Activated T-helper 1 cell treated with Interleukin-2 at 50 U/mL for 16 hours (primary cell): Measurements from ENCODE around the gene RGS10.
"Not testable (repeated sequence)": the region's sequence is repeated elsewhere in the genome, so short reads cannot be mapped to it uniquely, and the experiment has no call there.

ENCODE experiments used
- DNase-seq: peaks from one replicate; pipeline ENCODE4 v3.0.0-alpha.2; 2020; ENCODE audit warnings: low read depth

RGS10 gene, protein sequence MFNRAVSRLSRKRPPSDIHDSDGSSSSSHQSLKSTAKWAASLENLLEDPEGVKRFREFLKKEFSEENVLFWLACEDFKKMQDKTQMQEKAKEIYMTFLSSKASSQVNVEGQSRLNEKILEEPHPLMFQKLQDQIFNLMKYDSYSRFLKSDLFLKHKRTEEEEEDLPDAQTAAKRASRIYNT

DNA sequence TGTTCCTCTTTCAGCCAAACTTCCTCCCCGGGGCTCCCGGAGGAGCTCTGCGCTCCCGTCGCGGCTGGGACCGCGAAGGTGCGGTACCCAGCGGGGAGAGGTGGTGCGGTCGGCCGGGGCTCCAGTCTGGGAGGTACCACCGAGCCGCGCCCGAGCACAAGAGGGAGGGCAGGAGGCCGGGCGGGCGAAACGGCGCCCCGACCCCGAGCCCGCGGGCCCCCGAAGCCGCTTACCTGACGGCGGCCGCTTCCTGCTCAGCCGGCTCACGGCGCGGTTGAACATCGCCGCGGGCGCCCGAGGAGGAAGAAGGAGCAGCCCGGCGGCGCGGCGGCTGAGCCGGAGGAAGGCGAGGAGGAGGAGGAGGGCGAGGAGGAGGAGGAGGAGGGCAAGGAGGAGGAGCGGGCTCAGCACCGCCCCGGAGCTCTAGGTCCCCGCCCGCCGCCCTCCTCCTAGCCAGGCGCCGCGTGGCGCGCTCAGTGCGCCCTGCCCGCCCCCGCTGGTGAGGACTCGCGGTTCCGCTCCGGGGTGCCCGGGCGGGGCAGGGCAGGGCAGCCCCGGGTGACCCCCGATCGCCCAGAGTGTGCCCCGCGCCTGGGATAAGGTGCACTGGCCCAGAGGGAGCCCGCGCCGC is at the start of gene RGS10:
RGS10 (minus strand) TSS at position 363 of the 631 bp plus-strand sequence; CDS start at position 282, 81 bp downstream.
- peak; percentile 77 for DNase-seq

DNA sequence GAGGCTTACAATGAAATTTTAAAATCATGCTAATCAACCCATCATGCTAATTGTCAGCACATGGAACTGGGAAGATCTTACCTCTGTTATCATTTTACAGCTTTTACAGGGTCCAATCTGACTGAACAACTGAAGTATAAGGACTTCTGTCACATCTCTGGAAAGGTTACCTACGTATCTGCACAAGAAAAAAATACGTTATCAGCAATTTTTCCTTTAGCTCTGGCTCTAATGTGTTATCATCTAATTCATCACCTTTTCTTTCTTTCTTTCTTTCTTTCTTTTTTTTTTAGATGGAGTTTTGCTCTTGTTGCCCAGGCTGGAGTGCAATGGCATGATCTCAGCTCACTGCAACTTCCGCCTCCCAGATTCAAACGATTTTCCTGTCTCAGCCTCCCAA is 45.6 kb upstream of the RGS10 start:
- no peak for DNase-seq

DNA sequence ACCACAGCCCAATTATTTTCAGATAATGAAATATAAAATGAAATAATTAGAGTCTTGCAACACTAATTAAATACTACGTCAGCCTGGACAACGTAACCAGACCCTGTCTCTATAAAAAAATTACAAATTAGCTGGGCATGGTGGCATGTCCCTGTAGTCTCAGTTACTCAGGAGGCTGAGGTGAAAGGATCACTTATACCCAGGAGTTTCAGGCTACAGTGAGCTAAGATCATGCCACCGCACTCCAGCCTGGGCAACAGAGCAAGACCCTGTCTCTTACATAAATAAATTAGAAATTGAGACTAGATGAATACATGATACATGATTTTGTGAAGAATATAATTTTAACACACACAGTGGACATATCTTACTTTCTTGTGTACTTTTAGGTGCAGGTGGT is 35.8 kb upstream of the RGS10 start:
- no peak for DNase-seq

DNA sequence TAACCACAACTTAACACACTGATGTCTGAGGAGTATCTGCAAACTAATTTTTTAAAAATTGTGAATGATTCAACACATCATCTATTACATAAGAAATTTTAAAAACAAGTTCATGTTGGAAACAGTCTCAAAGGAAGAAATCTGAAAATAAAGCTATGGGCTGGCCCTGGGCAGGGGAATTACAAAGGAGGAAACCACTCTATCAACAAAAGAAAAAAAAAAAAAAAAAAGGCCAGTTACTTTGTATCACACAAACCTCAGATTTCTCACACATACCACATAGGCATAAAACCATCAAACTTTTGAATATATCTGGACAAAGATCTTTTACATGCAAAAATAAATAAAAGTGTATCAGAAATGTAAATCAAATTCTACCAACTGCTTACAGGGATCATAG is 33.5 kb upstream of the RGS10 start:
- DNase-seq, result no peak

DNA sequence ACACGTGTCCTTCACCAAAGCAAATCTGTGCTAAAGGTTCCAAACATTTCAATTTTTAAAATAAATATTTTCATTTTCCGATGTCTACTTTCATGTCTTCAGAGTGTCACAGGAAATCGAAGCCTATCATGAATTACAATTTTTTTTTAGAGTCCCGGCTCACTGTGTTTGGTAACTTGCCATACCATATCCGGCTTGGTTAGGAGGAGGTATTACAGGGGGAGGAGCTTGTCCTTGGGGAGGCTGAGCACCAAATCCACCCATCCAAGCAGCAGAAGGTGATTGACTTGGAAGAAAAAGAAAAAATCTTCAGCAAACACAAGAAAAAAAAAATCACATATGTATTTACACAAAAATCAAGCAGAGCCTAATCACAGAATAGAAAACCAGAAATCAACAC is 33.0 kb upstream of the RGS10 start:
- DNase-seq, result peak; percentile 6

DNA sequence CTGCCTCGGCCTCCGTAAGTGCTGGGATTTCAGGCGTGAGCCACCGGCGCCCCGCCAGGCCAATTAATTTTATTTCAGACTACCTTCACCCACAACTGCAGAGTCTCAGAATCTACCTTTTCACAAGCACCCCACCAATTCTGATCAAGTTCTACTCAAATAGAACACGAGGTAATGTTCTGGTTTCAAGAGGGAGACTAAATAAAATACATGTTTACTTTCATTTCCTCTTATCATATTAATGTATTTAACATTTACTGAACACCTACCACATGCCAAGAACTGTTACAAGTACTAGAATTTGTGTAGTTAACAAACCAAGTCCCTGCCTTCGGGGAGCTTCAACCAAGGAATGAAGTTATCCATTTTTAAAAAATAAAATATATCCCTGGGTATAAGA is 25.5 kb upstream of the RGS10 start:
- DNase-seq, result no peak

DNA sequence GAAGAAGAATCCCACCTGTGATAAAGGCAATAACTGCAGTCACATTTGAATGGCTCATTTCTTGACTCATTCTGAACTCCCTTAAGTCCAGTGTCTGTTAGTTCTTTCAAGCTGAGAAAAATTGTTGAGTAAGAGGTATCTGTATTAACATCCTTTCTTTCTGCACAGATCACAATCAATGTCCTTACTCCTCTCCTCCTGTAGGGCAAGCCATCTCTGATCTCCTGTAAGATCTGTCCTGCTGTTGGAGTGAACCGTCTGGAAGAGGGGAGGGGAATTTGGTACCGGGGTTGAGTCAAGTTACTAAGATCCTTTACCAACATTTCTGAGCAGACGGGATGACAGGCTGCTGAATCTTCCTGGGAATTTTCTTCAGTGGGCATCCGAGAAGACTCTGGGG is 19.6 kb upstream of the RGS10 start:
- no peak for DNase-seq

DNA sequence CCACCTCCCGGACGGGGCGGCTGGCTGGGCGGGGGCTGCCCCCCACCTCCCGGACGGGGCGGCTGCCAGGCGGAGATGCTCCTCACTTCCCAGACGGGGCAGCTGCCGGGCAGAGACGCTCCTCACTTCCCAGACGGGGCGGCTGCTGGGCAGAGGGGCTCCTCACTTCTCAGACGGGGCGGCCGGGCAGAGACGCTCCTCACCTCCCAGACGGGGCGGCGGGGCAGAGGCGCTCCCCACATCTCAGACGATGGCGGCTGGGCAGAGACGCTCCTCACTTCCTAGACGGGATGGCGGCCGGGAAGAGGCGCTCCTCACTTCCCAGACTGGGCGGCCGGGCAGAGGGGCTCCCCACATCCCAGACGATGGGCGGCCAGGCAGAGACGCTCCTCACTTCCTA is 17.0 kb upstream of the RGS10 start:
- DNase-seq, result not testable (repeated sequence)

DNA sequence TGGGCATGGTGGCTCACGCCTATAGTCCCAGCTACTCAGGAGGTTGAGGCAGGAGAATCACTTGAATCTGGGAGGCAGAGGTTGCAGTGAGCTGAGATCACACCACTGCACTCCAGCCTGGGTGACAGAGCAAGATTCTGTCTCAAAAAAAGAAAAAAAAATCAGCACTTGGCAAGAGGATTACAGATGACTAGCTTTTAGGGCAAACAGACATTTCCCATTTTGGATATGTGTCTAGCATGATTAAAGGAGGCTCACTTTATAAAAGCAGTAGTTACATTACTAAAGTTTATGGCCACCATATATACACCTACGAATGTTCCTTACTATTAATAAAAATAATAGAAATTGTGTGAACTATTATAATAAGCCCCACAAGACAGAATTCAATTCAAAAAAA is 13.6 kb upstream of the RGS10 start:
- not testable (repeated sequence) for DNase-seq

DNA sequence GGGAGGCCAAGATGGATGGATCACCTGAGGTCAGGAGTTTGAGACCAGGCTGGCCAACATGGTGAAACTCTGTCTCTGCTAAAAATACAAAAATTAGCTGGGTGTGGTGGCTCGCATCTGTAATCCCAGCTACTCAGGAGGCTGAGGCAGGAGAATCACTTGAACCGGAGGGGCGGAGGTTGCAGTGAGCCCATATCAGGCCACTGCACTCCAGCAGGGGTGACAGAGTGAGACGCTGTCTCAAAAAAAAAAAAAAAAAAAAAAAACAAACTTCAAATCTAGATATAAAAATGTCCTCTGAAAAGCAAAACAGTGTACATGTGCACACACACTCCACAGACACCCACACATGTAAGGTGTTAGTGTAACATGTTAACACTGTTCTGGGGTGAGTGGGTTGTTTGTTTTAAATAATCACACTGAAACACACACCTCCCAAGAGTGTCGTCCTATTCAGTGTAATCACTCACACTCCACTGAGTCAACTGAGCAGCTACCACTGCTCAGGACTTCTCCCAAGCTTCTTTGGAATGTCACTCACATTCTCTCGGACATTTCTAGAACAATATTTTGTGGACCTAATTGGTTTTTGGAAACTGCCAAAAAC is 12.8 kb upstream of the RGS10 start:
- DNase-seq, result no peak

DNA sequence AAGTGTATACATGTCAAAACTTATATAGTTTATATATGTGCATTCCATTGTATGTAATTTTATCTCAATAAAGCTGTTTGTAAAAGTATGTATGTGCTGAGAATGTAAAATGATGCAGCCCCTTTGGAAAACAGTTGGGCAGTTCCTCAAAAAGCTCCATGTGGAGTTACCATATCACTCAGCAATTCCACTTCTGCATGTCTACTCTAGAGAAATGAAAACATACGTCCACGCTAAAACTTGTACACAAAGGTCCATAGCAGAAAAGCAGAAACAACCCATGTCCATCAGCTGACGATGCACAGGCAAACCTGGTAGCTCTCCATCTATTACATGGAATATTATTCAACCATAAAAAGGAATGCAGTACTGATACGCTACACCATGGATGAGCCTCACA is 8.3 kb upstream of the RGS10 start:
- no peak for DNase-seq

DNA sequence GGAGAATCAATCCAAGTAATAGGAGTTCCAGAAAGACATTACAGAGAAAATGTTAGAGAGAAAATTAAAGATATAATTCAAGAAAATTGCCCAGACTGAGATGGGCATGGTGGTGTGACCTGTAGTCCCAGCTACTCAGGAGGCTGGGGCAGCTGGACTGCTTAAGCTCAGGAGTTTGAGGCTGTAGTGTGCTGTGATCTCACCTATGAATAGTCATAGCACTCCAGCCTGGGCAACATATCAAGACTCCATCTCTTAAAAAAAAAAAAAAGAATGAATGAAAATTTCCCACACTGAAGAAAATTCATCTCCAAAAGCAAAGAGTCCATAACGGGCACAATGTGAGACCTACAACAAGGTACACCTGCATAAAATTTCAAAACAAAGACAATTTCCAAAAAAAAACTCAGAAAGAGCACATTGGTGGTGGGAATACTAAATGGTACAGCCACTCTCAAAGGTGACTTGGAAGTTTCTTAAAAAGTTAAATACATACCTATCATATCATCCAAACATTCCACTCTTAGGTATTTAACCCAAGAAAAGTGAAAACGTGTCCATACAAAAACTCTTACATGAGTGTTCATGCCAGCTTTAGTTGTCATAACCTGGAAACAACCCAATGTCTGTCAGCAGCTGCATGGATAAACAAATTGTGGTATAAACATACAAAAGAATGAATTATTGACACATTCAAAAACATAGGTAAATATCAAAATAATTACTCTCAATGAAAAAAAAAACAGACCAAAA is 6.9 kb upstream of the RGS10 start:
- DNase-seq, result no peak

DNA sequence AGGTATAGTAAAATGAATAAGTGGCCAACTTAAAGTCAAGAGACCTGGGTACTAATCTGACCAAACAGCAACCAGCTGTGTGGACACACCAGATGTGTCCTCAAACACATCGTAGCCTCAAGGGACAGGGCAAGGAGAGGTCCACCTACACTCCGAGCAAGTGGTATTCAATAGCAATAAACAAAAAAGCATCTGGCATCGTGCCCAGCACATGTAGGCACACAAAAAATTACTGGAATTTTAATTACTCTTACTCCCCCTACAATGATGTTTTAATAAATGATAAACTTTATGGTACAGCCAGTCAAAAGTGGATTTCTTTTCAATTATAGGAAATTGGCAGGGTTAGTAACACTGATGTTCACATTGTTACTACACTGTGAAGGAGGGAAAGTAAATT is 3.5 kb upstream of the RGS10 start:
- DNase-seq, result no peak

DNA sequence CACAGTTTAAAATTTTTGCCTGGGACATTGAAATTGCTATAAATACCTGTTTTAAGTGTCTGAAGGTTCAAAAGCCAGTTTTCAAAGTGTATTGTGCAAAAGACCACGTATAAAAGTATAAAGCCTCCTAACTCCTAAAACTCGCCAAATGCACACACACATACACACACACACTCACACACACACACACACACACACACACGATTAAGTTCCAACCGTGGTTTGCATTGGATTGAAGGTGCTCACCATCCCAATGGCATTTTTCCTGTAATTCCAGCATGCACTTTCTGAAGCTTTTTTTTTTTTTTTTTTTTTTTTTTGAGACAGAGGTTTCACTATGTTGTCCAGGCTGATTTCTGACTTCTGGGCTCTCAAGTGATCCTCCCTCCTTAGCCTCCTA is 2.8 kb upstream of the RGS10 start:
- DNase-seq, result no peak

DNA sequence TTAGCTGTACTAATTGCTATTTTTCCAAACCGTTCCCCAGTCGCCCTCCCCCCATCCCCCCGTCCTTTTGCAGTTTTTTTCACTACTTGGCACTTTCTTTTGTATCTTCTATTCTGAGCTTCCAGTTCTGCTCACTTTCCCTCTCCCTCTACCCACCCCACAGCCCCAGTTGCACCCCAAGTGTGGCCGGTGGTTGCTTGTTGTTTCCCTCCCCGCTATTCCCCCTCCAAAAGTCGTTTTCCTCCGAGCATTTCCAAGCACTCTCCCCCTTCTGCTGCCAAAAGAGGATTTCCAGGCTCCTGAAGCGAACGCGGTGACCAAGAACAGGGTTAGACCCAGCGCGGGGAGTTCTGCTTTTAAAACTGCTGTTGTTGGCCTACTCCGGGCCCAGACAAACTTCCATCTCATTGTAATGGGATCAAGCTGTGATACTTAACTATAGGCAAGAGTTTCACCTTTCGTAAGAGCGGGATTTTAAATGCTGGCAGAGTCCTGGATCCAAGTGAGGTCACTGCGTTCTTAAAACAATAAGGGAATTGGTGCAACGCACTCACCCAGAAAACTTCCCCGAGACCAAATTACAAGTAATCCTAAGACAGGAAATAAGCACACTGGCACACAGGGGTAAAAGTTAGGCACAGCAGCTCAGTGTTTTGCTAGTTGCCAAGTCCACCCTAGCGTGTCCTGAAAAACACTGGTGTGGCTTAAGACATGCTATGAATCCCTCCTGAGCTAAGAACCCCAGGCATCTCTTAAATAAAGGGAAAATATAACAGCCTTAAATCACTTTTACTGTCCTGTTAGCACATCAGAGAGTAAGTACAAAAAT is 1.5 kb upstream of the RGS10 start:
- DNase-seq, result no peak

DNA sequence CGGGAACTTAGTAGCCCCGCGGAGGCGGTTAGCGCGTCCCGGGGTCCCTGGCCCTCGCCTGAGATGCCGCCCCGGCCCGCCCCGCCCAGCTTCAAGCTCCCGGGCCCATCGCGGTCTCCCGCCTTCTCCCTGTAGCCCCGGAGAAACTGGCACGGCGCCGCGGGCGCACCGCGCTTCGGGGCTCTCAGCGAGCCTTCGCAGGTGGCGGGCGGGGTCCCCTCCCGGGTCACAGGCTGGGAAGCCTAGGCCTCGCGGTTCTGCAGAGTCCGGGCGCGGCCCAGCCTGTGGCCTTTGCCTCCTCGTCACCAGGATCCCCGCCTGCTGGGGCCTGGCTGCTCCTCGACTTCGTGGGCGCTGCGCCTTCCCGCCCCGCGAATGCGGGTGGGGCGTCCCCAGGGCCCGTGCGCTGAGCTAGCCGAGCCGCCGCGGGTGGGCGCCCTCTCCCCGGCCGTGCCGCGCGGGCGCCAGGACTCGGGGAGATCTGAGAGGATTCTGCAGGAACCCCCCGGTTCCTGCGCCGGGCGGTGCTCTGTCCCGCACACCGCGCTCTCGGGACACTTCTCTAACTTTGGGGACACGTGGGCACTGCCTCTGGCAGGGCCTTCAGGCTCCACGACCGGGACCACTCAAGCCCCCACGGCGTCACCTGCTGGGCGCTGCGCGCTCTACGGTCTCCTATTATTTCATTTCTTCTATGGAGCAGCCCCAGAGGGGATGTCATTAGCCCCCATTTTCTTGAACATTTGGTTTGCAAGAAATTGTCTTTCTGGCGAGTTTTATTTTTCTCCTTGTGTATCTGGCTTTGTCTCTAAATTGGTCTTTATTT is 682 bp upstream of the RGS10 start:
- peak; percentile 36 for DNase-seq

DNA sequence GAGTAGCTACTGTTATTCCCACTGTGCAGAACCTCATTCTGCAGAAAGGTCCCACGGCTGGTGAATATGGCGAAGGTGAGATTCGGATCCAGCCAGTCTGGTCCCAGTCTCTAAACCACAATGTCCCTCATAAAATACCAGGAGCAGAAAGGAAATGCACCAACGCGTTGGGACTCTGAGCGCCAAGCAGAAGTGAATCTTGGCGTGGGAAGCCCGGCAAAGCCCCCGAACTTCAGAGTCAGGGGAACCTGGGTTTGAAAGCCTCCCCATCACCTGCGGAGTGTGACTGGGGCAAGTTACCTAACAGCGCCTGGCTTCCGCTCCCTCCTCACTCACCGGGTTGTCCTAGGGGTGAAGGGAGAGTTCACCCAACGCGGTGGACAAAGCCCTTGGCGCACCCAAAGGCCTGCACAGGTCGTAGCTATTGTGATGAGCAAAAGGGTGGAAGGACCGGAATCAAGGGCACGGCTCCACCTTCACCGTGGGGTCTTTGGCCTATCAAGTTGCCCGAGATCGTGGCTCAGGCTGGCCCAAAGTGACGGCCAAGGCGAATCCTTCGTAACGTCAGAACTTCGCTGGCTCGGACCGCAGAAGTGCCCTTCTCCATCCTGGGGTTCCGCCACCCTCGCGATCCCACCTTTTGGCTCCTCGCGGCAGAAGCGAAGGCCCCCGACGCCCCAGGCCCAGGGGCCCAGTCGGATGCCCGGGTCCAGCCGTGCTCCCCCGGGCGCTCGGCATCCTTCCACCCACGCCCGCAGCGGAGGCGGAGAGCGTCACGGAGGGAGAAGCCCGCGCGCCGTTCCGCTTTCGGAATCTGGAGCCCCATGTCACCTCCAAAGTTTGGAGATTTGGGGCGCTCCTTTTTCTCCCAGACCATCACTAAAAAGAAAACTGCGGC is 811 bp downstream of the RGS10 start:
- peak; percentile 27 for DNase-seq

DNA sequence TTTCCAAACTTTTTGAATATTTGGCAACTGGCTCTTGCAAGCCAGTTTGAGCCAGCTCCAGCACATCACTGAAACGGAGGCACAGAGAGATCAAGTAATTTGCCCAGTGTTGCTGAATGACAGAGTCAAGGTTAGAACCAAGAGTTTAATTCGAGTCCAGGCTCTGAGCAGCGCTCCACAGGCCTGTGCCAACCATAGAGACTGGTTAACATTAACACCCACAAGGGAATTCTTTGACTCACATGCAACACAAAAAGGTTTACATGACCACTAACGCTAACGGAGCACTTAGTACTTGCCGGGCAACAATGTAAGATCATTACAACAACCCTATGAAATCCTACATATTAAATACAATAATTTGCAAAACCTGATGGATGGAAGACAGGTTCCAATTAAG is 1.5 kb downstream of the RGS10 start:
- no peak for DNase-seq

DNA sequence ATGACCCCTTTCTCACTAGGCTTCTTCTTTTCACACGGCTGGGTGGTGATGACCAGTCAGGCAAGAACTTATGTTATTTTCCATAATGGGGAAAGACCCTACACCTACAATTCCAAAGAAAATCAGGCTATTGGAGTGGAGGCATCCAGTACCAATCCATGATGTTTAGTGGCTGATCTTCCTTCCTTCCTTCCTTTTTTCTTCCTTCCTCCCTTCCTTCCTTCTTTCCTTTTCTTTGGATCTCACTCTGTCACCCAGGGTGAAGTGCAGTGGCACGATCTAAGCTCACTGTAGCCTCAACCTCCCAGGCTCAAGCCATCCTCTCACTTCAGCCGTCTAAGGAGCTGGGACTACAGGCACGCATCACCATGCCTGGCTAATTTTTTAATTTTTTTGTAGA is 2.5 kb downstream of the RGS10 start:
- no peak for DNase-seq

DNA sequence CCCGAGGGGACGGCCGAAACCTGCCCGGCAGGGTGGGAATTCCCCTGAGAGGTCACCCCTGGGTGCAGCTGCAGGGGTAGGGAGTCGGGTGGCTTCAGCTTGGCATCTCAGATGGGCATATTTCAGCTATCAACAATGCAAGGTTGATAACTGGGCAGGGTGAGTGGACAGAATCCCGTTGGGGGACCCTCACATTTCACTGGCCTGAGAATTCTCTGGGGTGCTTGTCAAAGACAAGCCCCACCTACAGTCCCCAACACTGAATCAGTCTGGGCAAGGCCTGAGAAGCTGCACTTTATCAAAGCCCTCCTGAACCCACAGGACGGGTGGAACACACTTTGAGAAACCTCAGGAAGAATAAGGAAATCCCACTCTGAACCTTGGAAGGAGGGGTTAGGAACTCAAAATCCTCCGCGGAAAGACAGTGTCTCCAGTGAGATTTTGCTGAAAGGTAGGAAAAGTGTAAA is 3.1 kb downstream of the RGS10 start:
- no peak for DNase-seq
